Prostate gland (tissue), 2 donors: ENCODE data around the gene ANKRD9. TPM values are rescaled to one million over a fixed set of nuclear protein-coding genes. Genes with fewer than 3 reads are reported as not detected.
"Not testable (repeated sequence)": the region's sequence is repeated elsewhere in the genome, so short reads cannot be mapped to it uniquely, and the experiment has no call there.

ENCODE experiments used
- DNase-seq: peaks from one replicate; pipeline ENCODE4 v3.0.0-alpha.2; 2019; ENCODE audit warnings: low spot score
- H3K27ac ChIP-seq, 2 donors: fragments of 200-600 bp; sonication (generic); 2 replicates each; pipeline ENCODE4 v1.5.1; 2017 to 2019
- H3K27me3 ChIP-seq: fragments of 200-600 bp; sonication (generic); replicated peaks from 2 replicates; pipeline ENCODE4 v1.5.1; 2019; ENCODE audit not compliant: insufficient read depth
- H3K36me3 ChIP-seq, 2 donors: fragments of 200-600 bp; sonication (generic); 1 replicate in 1 of 2; 2 replicates in 1 of 2; pipeline versions ENCODE4 v1.5.1 to v1.8.1; 2017 to 2019
- H3K4me1 ChIP-seq: fragments of 200-600 bp; sonication (generic); replicated peaks from 2 replicates; pipeline ENCODE4 v1.5.1; 2019
- H3K4me3 ChIP-seq, 2 donors: fragments of 200-600 bp; sonication (generic); 2 replicates each; pipeline ENCODE4 v1.5.1; 2017 to 2019
- H3K9me3 ChIP-seq: fragments of 200-600 bp; sonication (generic); 2 replicates; pipeline ENCODE4 v1.5.1; 2017
- CTCF ChIP-seq, 4 experiments: fragments of 200-600 bp in 2 of 4; fragments of 450-650 bp in 2 of 4; sonication (generic) in 2 of 4; IDR thresholded peaks; 1 replicate in 3 of 4; 2 replicates in 1 of 4; pipeline ENCODE4 v1.5.1; 2016 to 2019; ENCODE audit warnings: antibody characterized with exemption in 4 of 4, mild to moderate bottlenecking in 2 of 4, moderate library complexity in 2 of 4
- POLR2A ChIP-seq: fragments of 450-650 bp; IDR thresholded peaks from one replicate; pipeline ENCODE4 v1.6.1; 2016; ENCODE audit warnings: antibody characterized with exemption, mild to moderate bottlenecking
- POLR2AphosphoS5 ChIP-seq: sonication (generic); formaldehyde crosslinking; IDR thresholded peaks from one replicate; pipeline ENCODE4 v1.6.1; 2017; ENCODE audit warnings: antibody characterized with exemption
- WGBS: methylation state at CpG from one replicate; pipeline ENCODE4 v1.1.5; 2018; 5-methylcytosine and 5-hydroxymethylcytosine counted together
- intact Hi-C: fragments of 100-400 bp; cut with DNase I; formaldehyde crosslinking; loops from one replicate; pipeline ENCODE4 v1.14.2; 2022
- total RNA-seq, 2 donors: library from RNA; depleted of rRNA; stranded (reverse); fragments of >200 nt; gene quantifications; one replicate each; pipeline ENCODE4 v1.1.0, GENCODE V29; 2016

Gene ANKRD9
- total RNA-seq, 2 donors from 2014 or later: 81.1 to 81.5 TPM

GRCh38 chr14:102554821-102555819, 45.5 kb upstream of the ANKRD9 start:
- intact Hi-C loops: no loop called here
- TF ChIP-seq POLR2A (peak; percentile 17), CTCF (IDR thresholded peaks at IDR 0.05) (no peak), POLR2AphosphoS5 (no peak)
- whole genome bisulfite sequencing: 8% methylated on average over 60 of the region's 94 CpGs
- no peaks in the 10 kb centered on the region for H3K27me3 ChIP-seq
- H3K4me3 ChIP-seq: peak overlapping the region; percentile 83
- no peaks in the 10 kb centered on the region for H3K36me3 ChIP-seq
- H3K27ac ChIP-seq: peak overlapping the region; percentile 67 to 73
- H3K4me1 ChIP-seq: no peaks in the 10 kb centered on the region
- DNase-seq: no peak
- H3K9me3 ChIP-seq: no peaks in the 10 kb centered on the region

GRCh38 chr14:102551995-102552705, 42.6 kb upstream of the ANKRD9 start:
- 73% methylated on average over 14 of the region's 14 CpGs for WGBS
- Histone ChIP-seq H3K4me1 (no peaks in the 10 kb centered on the region), H3K4me3 (no peak overlapping the region), H3K36me3 (no peaks in the 10 kb centered on the region), H3K9me3 (no peaks in the 10 kb centered on the region), H3K27me3 (no peaks in the 10 kb centered on the region), H3K27ac (no peak overlapping the region)
- TF ChIP-seq POLR2AphosphoS5 (no peak), CTCF (IDR thresholded peaks at IDR 0.05) (no peak), POLR2A (no peak)
- intact Hi-C loops: no loop called here
- no peak for DNase-seq

- intact Hi-C loops, H3K27ac ChIP-seq, H3K36me3 ChIP-seq, H3K9me3 ChIP-seq, DNase-seq, H3K4me3 ChIP-seq, H3K27me3 ChIP-seq, H3K4me1 ChIP-seq: not testable (repeated sequence)
- 81% methylated on average over 3 of the region's 3 CpGs for WGBS
Observed at GRCh38 chr14:102550927-102551401, 41.4 kb upstream of the ANKRD9 start.

GRCh38 chr14:102548616-102549240, 39.2 kb upstream of the ANKRD9 start:
- Histone ChIP-seq H3K4me3 (no peak overlapping the region), H3K27ac (no peak overlapping the region), H3K4me1 (no peaks in the 10 kb centered on the region), H3K9me3 (no peaks in the 10 kb centered on the region), H3K27me3 (peaks cover 4% of the 10 kb centered on the region), H3K36me3 (no peaks in the 10 kb centered on the region)
- 55% methylated on average over 3 of the region's 3 CpGs for WGBS
- DNase-seq: no peak
- no peak for TF ChIP-seq POLR2AphosphoS5
- no peak for TF ChIP-seq POLR2A
- TF ChIP-seq CTCF (IDR thresholded peaks at IDR 0.05): no peak
- intact Hi-C loops: no loop called here
